Stimulated activated CD4-positive, alpha-beta T cell treated with anti-CD3 and anti-CD28 coated beads, Interleukin-15, amount 100 ng/mL, for 24 hours (primary cell): ENCODE results near the gene MIDN.
"Not testable (repeated sequence)": the region's sequence is repeated elsewhere in the genome, so short reads cannot be mapped to it uniquely, and the experiment has no call there.

Experiments used
- DNase-seq: peaks from one replicate; pipeline ENCODE4 v3.0.0-alpha.2; 2020

Gene MIDN

GRCh38 chr19:1296078-1296477, 47.7 kb downstream of the MIDN start:
- DNase-seq, result no peak

- no peak for DNase-seq
These were observed 48.3 kb downstream of the MIDN start for GRCh38 chr19:1296575-1297271.

GRCh38 chr19:1298235-1298634, 49.9 kb downstream of the MIDN start:
- no peak for DNase-seq

- DNase-seq, result no peak
These were observed 51.4 kb downstream of the MIDN start for GRCh38 chr19:1299801-1300200.

- DNase-seq, result no peak
These were observed 52.5 kb downstream of the MIDN start for GRCh38 chr19:1300744-1301490.

GRCh38 chr19:1302533-1303239, 54.3 kb downstream of the MIDN start:
- no peak for DNase-seq

GRCh38 chr19:1304197-1304924, 56.0 kb downstream of the MIDN start:
- DNase-seq, result no peak

- not testable (repeated sequence) for DNase-seq
These were observed 57.0 kb downstream of the MIDN start for GRCh38 chr19:1305354-1305753.

- no peak for DNase-seq
These were observed 58.9 kb downstream of the MIDN start for GRCh38 chr19:1307320-1307719.

- DNase-seq, result no peak
These were observed 59.4 kb downstream of the MIDN start for GRCh38 chr19:1307755-1308303.

- no peak for DNase-seq
These were observed 60.3 kb downstream of the MIDN start for GRCh38 chr19:1308718-1309117.
